ENCODE measurements around the gene RAB34. TPM values are rescaled to one million over a fixed set of nuclear protein-coding genes. Genes with fewer than 3 reads are reported as not detected.

RAB34 gene
- total RNA-seq, 1 experiment from 2014 or later, result 284 TPM

GRCh38 chr17:28715217-28715616 lies 2.5 kb downstream of the RAB34 start:
- DNase-seq (ENCODE audit: low read depth, low spot score) (no peak), ATAC-seq (no peak)
- TF ChIP-seq TCF7L2 (IDR thresholded peaks at IDR 0.05; ENCODE audit: low read depth, low read length) (no peak), SIN3A (IDR thresholded peaks at IDR 0.05; ENCODE audit: borderline replicate concordance, insufficient read depth, low read depth, low read length) (no peak), REST (IDR thresholded peaks at IDR 0.05; ENCODE audit: insufficient read depth in 1 of 2, low read depth in 2 of 2, low read length in 1 of 2) (no peak), CTCF (IDR thresholded peaks at IDR 0.05) (no peak), POLR2AphosphoS5 (IDR thresholded peaks at IDR 0.05; ENCODE audit: low read depth, low read length) (no peak)
- no peaks in the 10 kb centered on the region for H3K27me3 ChIP-seq (ENCODE audit: control insufficient read depth, insufficient read depth, low read length)
- ChIA-PET POLR2A (interaction anchor here (0.5 to 0.6 kb wide), 2 partner anchors 17 to 48 kb away, joined by 3 to 7 read pairs; no protein-coding TSS in a partner anchor), CTCF (no interaction called here)
- in situ Hi-C loops (cut with HindIII; ENCODE audit: low pct_unique_long_range_greater_than_20kb, low sequenced_read_pairs) (no loop called here), intact Hi-C loops (cut with micrococcal nuclease; ENCODE audit: unreplicated experiment) (no loop called here)
- H3K4me3 ChIP-seq (ENCODE audit: low read depth in 2 of 2, low read length in 2 of 2), result no peak overlapping the region; a peak in 1 of 4 replicates
- no TSS peak for BruUV-seq (replicated peaks)
- H3K4me1 ChIP-seq (ENCODE audit: control insufficient read depth, insufficient read depth, low read length), result peaks cover 40% of the 10 kb centered on the region
- H3K27ac ChIP-seq (ENCODE audit: low read length), result no peak overlapping the region
- H3K9me3 ChIP-seq (ENCODE audit: control insufficient read depth, insufficient read depth, low read depth, low read length), result no peaks in the 10 kb centered on the region
- peaks cover 5% of the 10 kb centered on the region for H3K36me3 ChIP-seq (ENCODE audit: control insufficient read depth, insufficient read depth, low read length)

- ChIA-PET POLR2A (no interaction called here), CTCF (interaction anchor here (0.5 to 0.7 kb wide), 2 partner anchors 13 to 67 kb away, joined by 3 read pairs; no protein-coding TSS in a partner anchor)
- no peaks in the 10 kb centered on the region for H3K27me3 ChIP-seq (ENCODE audit: control insufficient read depth, insufficient read depth, low read length)
These were observed 3.4 kb downstream of the RAB34 start for GRCh38 chr17:28714281-28714680.

More at GRCh38 chr17:28714281-28714680, 3.4 kb downstream of the RAB34 start:
- ATAC-seq, result no peak
- TF ChIP-seq CTCF (IDR thresholded peaks at IDR 0.05) (no peak; the same call in 1 of the 2 replicates), POLR2AphosphoS5 (IDR thresholded peaks at IDR 0.05; ENCODE audit: low read depth, low read length) (no peak), REST (IDR thresholded peaks at IDR 0.05; ENCODE audit: insufficient read depth in 1 of 2, low read depth in 2 of 2, low read length in 1 of 2) (no peak), SIN3A (IDR thresholded peaks at IDR 0.05; ENCODE audit: borderline replicate concordance, insufficient read depth, low read depth, low read length) (no peak), TCF7L2 (IDR thresholded peaks at IDR 0.05; ENCODE audit: low read depth, low read length) (no peak)
- H3K36me3 ChIP-seq (ENCODE audit: control insufficient read depth, insufficient read depth, low read length), result peaks cover 5% of the 10 kb centered on the region
- in situ Hi-C loops (cut with HindIII; ENCODE audit: low pct_unique_long_range_greater_than_20kb, low sequenced_read_pairs), result no loop called here
- DNase-seq (ENCODE audit: low read depth, low spot score), result no peak
- intact Hi-C loops (cut with micrococcal nuclease; ENCODE audit: unreplicated experiment), result no loop called here
- no peak overlapping the region for H3K4me3 ChIP-seq (ENCODE audit: low read depth in 2 of 2, low read length in 2 of 2)
- peaks cover 40% of the 10 kb centered on the region for H3K4me1 ChIP-seq (ENCODE audit: control insufficient read depth, insufficient read depth, low read length)
- no TSS peak for BruUV-seq (replicated peaks)
- H3K9me3 ChIP-seq (ENCODE audit: control insufficient read depth, insufficient read depth, low read depth, low read length), result no peaks in the 10 kb centered on the region
- H3K27ac ChIP-seq (ENCODE audit: low read length), result no peak overlapping the region
